Trophoblast cell (in vitro differentiated cells and primary cell): ENCODE data around the gene NEUROD6.

ENCODE experiments used
- DNase-seq, 2 donors: peaks; one replicate each; pipeline ENCODE4 v3.0.0-alpha.2; 2016
- H2AFZ ChIP-seq: 2 replicates; pipeline ENCODE4 v1.6.1; 2013; ENCODE audit warnings: low read length, moderate library complexity, mild to moderate bottlenecking; ENCODE audit not compliant: insufficient read depth, poor library complexity
- H2AK5ac ChIP-seq: 2 replicates; pipeline ENCODE4 v1.6.1; 2013; ENCODE audit warnings: mild to moderate bottlenecking, low read length
- H2BK120ac ChIP-seq: 2 replicates; pipeline ENCODE4 v1.6.1; 2013; ENCODE audit warnings: low read length, mild to moderate bottlenecking, moderate library complexity; ENCODE audit not compliant: insufficient read depth, poor library complexity
- H2BK12ac ChIP-seq: 2 replicates; pipeline ENCODE4 v1.6.1; 2013; ENCODE audit warnings: mild to moderate bottlenecking, low read length, moderate library complexity
- H2BK5ac ChIP-seq: 2 replicates; pipeline ENCODE4 v1.6.1; 2013; ENCODE audit warnings: low read length, low read depth, moderate library complexity, mild to moderate bottlenecking; ENCODE audit not compliant: poor library complexity
- H3K14ac ChIP-seq: 2 replicates; pipeline ENCODE4 v1.6.1; 2013; ENCODE audit warnings: mild to moderate bottlenecking, low read length
- H3K18ac ChIP-seq: 2 replicates; pipeline ENCODE4 v1.6.1; 2013; ENCODE audit warnings: mild to moderate bottlenecking, low read length
- H3K23ac ChIP-seq: 2 replicates; pipeline ENCODE4 v1.6.1; 2013; ENCODE audit warnings: low read length
- H3K27ac ChIP-seq: 2 replicates; pipeline ENCODE4 v1.5.1; 2013; ENCODE audit warnings: low read depth, mild to moderate bottlenecking, inconsistent platforms, low read length, moderate library complexity
- H3K27me3 ChIP-seq: 2 replicates; pipeline ENCODE4 v1.6.1; 2013; ENCODE audit warnings: inconsistent platforms, mild to moderate bottlenecking, low read length, moderate library complexity; ENCODE audit not compliant: insufficient read depth
- H3K36me3 ChIP-seq, 2 experiments: 1 replicate in 1 of 2; 2 replicates in 1 of 2; pipeline ENCODE4 v1.6.1; 2013; ENCODE audit warnings: low read length in 2 of 2, mild to moderate bottlenecking in 2 of 2, moderate library complexity in 1 of 2; ENCODE audit not compliant: insufficient read depth in 2 of 2, control insufficient read depth in 1 of 2
- H3K4ac ChIP-seq: 2 replicates; pipeline ENCODE4 v1.6.1; 2013; ENCODE audit warnings: low read depth, mild to moderate bottlenecking, low read length, moderate library complexity
- H3K4me1 ChIP-seq, 2 experiments: 1 replicate in 1 of 2; 2 replicates in 1 of 2; pipeline ENCODE4 v1.6.1; 2013; ENCODE audit warnings: low read length in 2 of 2, mild to moderate bottlenecking in 2 of 2, moderate library complexity in 1 of 2; ENCODE audit not compliant: insufficient read depth in 2 of 2, control insufficient read depth in 1 of 2
- H3K4me2 ChIP-seq: 2 replicates; pipeline ENCODE4 v1.6.1; 2013; ENCODE audit warnings: inconsistent platforms, mild to moderate bottlenecking, low read length, moderate library complexity
- H3K4me3 ChIP-seq: 2 replicates; pipeline ENCODE4 v1.5.1; 2013; ENCODE audit warnings: mild to moderate bottlenecking, low read depth, low read length, inconsistent platforms
- H3K79me1 ChIP-seq: one replicate; pipeline ENCODE4 v1.6.1; 2013; ENCODE audit warnings: low read length
- H3K79me2 ChIP-seq: 2 replicates; pipeline ENCODE4 v1.6.1; 2013; ENCODE audit warnings: low read length, mild to moderate bottlenecking; ENCODE audit not compliant: control insufficient read depth, insufficient read depth, poor library complexity
- H3K9ac ChIP-seq: 2 replicates; pipeline ENCODE4 v1.6.1; 2013; ENCODE audit warnings: mild to moderate bottlenecking, low read length
- H3K9me3 ChIP-seq: 2 replicates; pipeline ENCODE4 v1.6.1; 2013; ENCODE audit warnings: low read depth, mild to moderate bottlenecking, control low read depth, inconsistent platforms, low read length; ENCODE audit not compliant: insufficient read depth
- H4K12ac ChIP-seq: 2 replicates; pipeline ENCODE4 v1.6.1; 2013; ENCODE audit warnings: low read depth, mild to moderate bottlenecking, low read length, moderate library complexity
- H4K8ac ChIP-seq: 2 replicates; pipeline ENCODE4 v1.6.1; 2013; ENCODE audit warnings: low read depth, mild to moderate bottlenecking, low read length, moderate library complexity
- H4K91ac ChIP-seq: one replicate; pipeline ENCODE4 v1.6.1; 2013; ENCODE audit warnings: low read depth, mild to moderate bottlenecking, low read length, moderate library complexity
- WGBS: extraction: QIAGEN DNeasy Blood & Tissue Kit; methylation state at CpG from one replicate; pipeline ENCODE4 v1.1.7; 2013; ENCODE audit warnings: missing lambda C conversion rate; ENCODE audit not compliant: insufficient read length, insufficient coverage; ENCODE audit errors: extremely low coverage; 5-methylcytosine and 5-hydroxymethylcytosine counted together

The NEUROD6 gene

DNA sequence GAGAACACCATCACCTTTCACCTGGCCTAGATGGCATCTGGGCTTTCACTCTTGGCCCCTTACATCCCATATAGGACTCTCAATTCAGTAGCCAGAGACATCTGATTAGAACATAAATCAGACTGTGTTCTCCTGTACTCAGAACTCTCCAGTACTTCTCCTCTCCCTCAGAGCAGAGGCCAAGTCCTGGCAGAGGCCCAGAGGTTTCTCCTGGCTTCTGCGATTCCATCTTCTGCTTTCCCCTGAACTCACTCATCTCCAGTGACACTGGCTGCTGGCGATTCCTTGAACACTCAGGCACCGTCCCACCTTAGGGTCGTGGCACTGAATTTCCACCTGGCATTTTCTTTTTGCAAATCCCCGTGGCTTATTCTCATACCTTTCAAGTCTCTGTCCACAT, 4.9 kb upstream of the NEUROD6 start:
- Histone ChIP-seq H3K4me1 (no peaks in the 10 kb centered on the region), H3K36me3 (no peaks in the 10 kb centered on the region), H2AK5ac (no peak overlapping the region), H3K23ac (no peak overlapping the region), H3K14ac (no peak overlapping the region), H2BK12ac (no peak overlapping the region), H4K8ac (no peak overlapping the region), H2AFZ (no peak overlapping the region), H4K12ac (no peak overlapping the region), H3K27me3 (no peaks in the 10 kb centered on the region), H4K91ac (no peak overlapping the region), H3K79me2 (no peaks in the 10 kb centered on the region), H3K18ac (no peak overlapping the region), H3K9me3 (no peaks in the 10 kb centered on the region), H3K9ac (no peak overlapping the region), H3K79me1 (no peaks in the 10 kb centered on the region), H2BK120ac (no peak overlapping the region), H3K4ac (no peak overlapping the region), H3K27ac (no peak overlapping the region), H3K4me2 (no peak overlapping the region), H3K4me3 (peak overlapping the region; percentile 21), H2BK5ac (no peak overlapping the region)
- WGBS, result no CpG with 5 or more reads among the region's 5 CpGs
- DNase-seq, result no peak

DNA sequence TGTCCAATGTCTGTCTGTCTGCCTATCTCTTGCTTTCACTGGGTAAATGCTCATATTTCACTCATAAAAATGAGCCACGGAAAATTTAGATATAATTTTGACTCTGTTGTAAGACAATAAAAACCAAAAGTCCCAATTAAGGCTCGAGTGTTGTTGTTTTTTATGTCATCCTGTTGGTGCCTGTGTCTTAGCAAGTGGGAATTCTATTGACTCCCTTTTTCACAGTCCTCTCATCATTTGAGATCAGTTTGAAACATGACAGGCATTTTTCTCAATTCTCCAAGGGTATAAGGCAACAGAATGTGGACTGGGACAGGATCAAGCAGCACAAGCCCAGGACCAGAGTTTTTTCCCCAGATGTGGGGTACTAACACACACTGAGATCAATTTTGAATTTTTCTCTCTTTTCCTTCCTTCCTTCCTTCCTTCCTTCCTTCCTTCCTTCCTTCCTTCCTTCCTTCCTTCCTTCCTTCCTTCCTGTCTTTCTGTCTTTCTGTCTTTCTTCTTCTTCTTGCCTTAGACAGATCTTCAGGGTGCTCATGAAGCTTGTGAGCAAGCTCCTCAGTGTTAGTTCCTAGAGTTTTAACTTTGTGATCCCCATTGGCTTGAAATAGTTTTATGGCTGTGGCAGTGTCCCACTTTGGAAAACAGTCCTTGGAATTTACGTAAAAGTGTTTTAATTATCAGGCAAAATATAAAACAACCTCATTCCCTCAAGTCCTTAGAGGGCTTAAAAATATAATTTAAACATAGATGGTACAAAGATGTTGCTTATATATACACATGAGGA, 3.2 kb upstream of the NEUROD6 start:
- H4K8ac ChIP-seq, result no peak overlapping the region
- H3K9me3 ChIP-seq, result no peaks in the 10 kb centered on the region
- no peak overlapping the region for H3K4me2 ChIP-seq
- no peak overlapping the region for H2BK12ac ChIP-seq
- H3K4me3 ChIP-seq, result no peak overlapping the region
- no peaks in the 10 kb centered on the region for H3K4me1 ChIP-seq
- no peak for DNase-seq
- H3K4ac ChIP-seq, result no peak overlapping the region
- H4K12ac ChIP-seq, result no peak overlapping the region
- no peak overlapping the region for H4K91ac ChIP-seq
- H3K27ac ChIP-seq, result no peak overlapping the region
- H3K27me3 ChIP-seq, result no peaks in the 10 kb centered on the region
- no peak overlapping the region for H2BK120ac ChIP-seq
- no peaks in the 10 kb centered on the region for H3K79me2 ChIP-seq
- no peaks in the 10 kb centered on the region for H3K36me3 ChIP-seq
- no peaks in the 10 kb centered on the region for H3K79me1 ChIP-seq
- no peak overlapping the region for H3K14ac ChIP-seq
- no peak overlapping the region for H3K9ac ChIP-seq
- WGBS, result no CpG with 5 or more reads among the region's 3 CpGs
- no peak overlapping the region for H3K23ac ChIP-seq
- no peak overlapping the region for H2AFZ ChIP-seq
- no peak overlapping the region for H3K18ac ChIP-seq
- no peak overlapping the region for H2BK5ac ChIP-seq
- H2AK5ac ChIP-seq, result no peak overlapping the region

DNA sequence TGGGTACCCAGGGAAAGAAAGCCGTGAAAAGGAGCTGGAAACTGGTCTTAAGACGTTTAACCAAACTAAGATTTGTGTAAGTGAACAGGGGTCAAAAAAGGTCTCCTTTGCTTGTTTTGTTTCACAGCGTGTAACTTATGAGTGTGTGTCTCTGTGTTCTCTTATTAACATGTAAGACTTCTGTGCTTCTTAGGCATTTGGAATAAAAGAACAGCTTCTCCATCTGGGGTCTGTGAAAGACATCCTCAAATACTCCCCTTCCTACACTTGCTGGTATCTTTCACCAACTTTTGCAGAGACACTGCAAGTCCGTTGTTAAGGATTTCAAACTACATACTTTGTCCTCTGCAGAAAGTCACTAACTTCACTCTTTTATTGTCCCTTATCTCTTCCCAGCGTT, 615 bp upstream of the NEUROD6 start:
- no peaks in the 10 kb centered on the region for H3K36me3 ChIP-seq
- H4K91ac ChIP-seq, result no peak overlapping the region
- no peak overlapping the region for H3K27ac ChIP-seq
- no peak overlapping the region for H4K8ac ChIP-seq
- no peak overlapping the region for H2BK120ac ChIP-seq
- no peak overlapping the region for H3K14ac ChIP-seq
- H4K12ac ChIP-seq, result no peak overlapping the region
- H3K4me2 ChIP-seq, result no peak overlapping the region
- no peaks in the 10 kb centered on the region for H3K79me2 ChIP-seq
- H3K4ac ChIP-seq, result no peak overlapping the region
- no peak overlapping the region for H3K4me3 ChIP-seq
- no CpG with 5 or more reads among the region's 5 CpGs for WGBS
- H3K9ac ChIP-seq, result no peak overlapping the region
- H2AFZ ChIP-seq, result no peak overlapping the region
- peaks cover 7% of the 10 kb centered on the region for H3K27me3 ChIP-seq
- H3K23ac ChIP-seq, result no peak overlapping the region
- peaks cover 2% of the 10 kb centered on the region for H3K9me3 ChIP-seq
- no peak for DNase-seq
- no peaks in the 10 kb centered on the region for H3K79me1 ChIP-seq
- H3K18ac ChIP-seq, result no peak overlapping the region
- no peak overlapping the region for H2AK5ac ChIP-seq
- H2BK5ac ChIP-seq, result no peak overlapping the region
- H3K4me1 ChIP-seq, result peaks cover 0 to 2% of the 10 kb centered on the region in 2 experiments
- no peak overlapping the region for H2BK12ac ChIP-seq

DNA sequence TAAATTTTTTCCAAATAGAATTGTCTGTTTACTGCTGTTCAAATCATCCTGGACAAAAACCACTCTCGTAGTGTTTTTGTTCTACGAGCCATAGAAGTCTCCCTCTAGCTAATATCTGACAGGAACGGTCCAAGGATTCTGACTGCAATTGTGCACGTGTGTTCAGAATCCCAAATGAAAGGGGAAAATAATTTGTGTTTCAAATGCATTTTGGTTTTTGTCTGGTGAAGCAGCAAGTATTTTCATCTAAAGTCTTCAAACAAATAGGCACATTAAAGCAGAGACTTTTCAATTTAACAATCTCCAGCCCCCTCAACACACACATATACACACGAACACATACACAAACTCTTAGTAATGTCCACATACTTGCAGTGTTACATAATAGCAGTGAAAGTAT, 475 bp downstream of the NEUROD6 start:
- Histone ChIP-seq H3K4me1 (peaks cover 0 to 2% of the 10 kb centered on the region in 2 experiments), H3K9ac (no peak overlapping the region), H4K8ac (no peak overlapping the region), H3K14ac (no peak overlapping the region), H2AFZ (no peak overlapping the region), H4K12ac (no peak overlapping the region), H3K23ac (no peak overlapping the region), H2AK5ac (no peak overlapping the region), H3K79me1 (no peaks in the 10 kb centered on the region), H3K4ac (no peak overlapping the region), H2BK12ac (no peak overlapping the region), H3K4me3 (no peak overlapping the region), H2BK120ac (no peak overlapping the region), H4K91ac (no peak overlapping the region), H3K79me2 (no peaks in the 10 kb centered on the region), H3K9me3 (peaks cover 2% of the 10 kb centered on the region), H3K27me3 (peaks cover 18% of the 10 kb centered on the region), H3K36me3 (no peaks in the 10 kb centered on the region), H2BK5ac (no peak overlapping the region), H3K4me2 (no peak overlapping the region), H3K27ac (no peak overlapping the region), H3K18ac (no peak overlapping the region)
- no peak for DNase-seq
- WGBS, result no CpG with 5 or more reads among the region's 5 CpGs
